Keratinocyte (primary cell): Measurements from ENCODE around the gene GTF3C4.

Experiments used
- EZH2 ChIP-seq: IDR thresholded peaks from one replicate; pipeline ENCODE4 v1.6.1; 2012; ENCODE audit warnings: inconsistent platforms, mild to moderate bottlenecking, low read length, moderate library complexity
- TF ChIP-seq, protein P1 (sequence below), 3 experiments: IDR thresholded peaks in 1 of 3; conservative IDR thresholded peaks in 1 of 3; optimal IDR thresholded peaks in 1 of 3; 2 replicates in 2 of 3; 3 replicates in 1 of 3; pipeline versions ENCODE3 to v1.5.1; 2011; ENCODE audit warnings: low read length in 3 of 3, mild to moderate bottlenecking in 3 of 3, moderate library complexity in 2 of 3, control low read depth in 1 of 3, inconsistent platforms in 1 of 3; ENCODE audit not compliant: insufficient read depth in 2 of 3; ENCODE audit errors: extremely low read depth in 1 of 3

GRCh38 chr9:132708769-132709430 is 38.6 kb downstream of the GTF3C4 start:
- TF ChIP-seq, protein P1, sequence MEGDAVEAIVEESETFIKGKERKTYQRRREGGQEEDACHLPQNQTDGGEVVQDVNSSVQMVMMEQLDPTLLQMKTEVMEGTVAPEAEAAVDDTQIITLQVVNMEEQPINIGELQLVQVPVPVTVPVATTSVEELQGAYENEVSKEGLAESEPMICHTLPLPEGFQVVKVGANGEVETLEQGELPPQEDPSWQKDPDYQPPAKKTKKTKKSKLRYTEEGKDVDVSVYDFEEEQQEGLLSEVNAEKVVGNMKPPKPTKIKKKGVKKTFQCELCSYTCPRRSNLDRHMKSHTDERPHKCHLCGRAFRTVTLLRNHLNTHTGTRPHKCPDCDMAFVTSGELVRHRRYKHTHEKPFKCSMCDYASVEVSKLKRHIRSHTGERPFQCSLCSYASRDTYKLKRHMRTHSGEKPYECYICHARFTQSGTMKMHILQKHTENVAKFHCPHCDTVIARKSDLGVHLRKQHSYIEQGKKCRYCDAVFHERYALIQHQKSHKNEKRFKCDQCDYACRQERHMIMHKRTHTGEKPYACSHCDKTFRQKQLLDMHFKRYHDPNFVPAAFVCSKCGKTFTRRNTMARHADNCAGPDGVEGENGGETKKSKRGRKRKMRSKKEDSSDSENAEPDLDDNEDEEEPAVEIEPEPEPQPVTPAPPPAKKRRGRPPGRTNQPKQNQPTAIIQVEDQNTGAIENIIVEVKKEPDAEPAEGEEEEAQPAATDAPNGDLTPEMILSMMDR (optimal IDR thresholded peaks at IDR 0.05 in 1 of 3, IDR thresholded peaks at IDR 0.05 in 1 of 3, conservative IDR thresholded peaks at IDR 0.05 in 1 of 3; ENCODE audit: extremely low read depth in 1 of 3, insufficient read depth in 2 of 3, low read length in 3 of 3) = no peak
- no peak for TF ChIP-seq EZH2
